H1 (cell line): ENCODE results near the gene ANKIB1. TPM values are rescaled to one million over a fixed set of nuclear protein-coding genes. Genes with fewer than 3 reads are reported as not detected.

ENCODE experiments used
- CTCF ChIA-PET: fragments of 300-600 bp; sonication (Branson Sonifier 250); formaldehyde crosslinking; loops from one replicate; lab custom pipeline; 2021; ENCODE audit not compliant: partially characterized antibody; lab: Charles Lee
- POLR2A ChIA-PET: fragments of 300-600 bp; sonication (Branson Sonifier 250); formaldehyde crosslinking; loops from one replicate; lab custom pipeline; 2021; ENCODE audit warnings: inconsistent platforms; ENCODE audit not compliant: partially characterized antibody; lab: Charles Lee
- DNase-seq, 2 experiments: peaks; one replicate each; pipeline versions ENCODE4 v3.0.0 to v3.0.0-alpha.2; 2010 to 2022; ENCODE audit warnings: low spot score in 2 of 2, low read depth in 1 of 2, mixed read lengths in 1 of 2
- FAIRE-seq: peaks from 2 replicates; lab custom pipeline; 2011; peaks lifted over from hg19 to GRCh38; lab: Jason Lieb, UNC
- H2AFZ ChIP-seq: 2 replicates; pipeline ENCODE4 v1.8.1; 2012; ENCODE audit warnings: low read length, inconsistent platforms
- H2AK5ac ChIP-seq: 2 replicates; pipeline ENCODE4 v1.6.1; 2013; ENCODE audit warnings: low read depth, low read length
- H2BK120ac ChIP-seq: replicated peaks from 2 replicates; pipeline ENCODE3; 2013; ENCODE audit warnings: low read depth, low read length, inconsistent platforms
- H2BK12ac ChIP-seq: 2 replicates; pipeline ENCODE4 v1.6.1; 2013; ENCODE audit warnings: low read depth, low read length
- H2BK15ac ChIP-seq: 2 replicates; pipeline ENCODE4 v1.6.1; 2013; ENCODE audit warnings: low read length
- H2BK20ac ChIP-seq: 2 replicates; pipeline ENCODE4 v1.6.1; 2013; ENCODE audit warnings: low read length
- H2BK5ac ChIP-seq: 2 replicates; pipeline ENCODE4 v1.6.1; 2013; ENCODE audit warnings: low read depth, low read length
- H3K14ac ChIP-seq: 2 replicates; pipeline ENCODE4 v1.6.1; 2013; ENCODE audit warnings: inconsistent platforms; ENCODE audit not compliant: insufficient read length
- H3K18ac ChIP-seq: 2 replicates; pipeline ENCODE4 v1.6.1; 2013; ENCODE audit warnings: low read length; ENCODE audit errors: extremely low read depth
- H3K23ac ChIP-seq: 2 replicates; pipeline ENCODE4 v1.6.1; 2013; ENCODE audit warnings: inconsistent platforms; ENCODE audit not compliant: insufficient read length
- H3K23me2 ChIP-seq: 2 replicates; pipeline ENCODE4 v1.6.1; 2013; ENCODE audit warnings: low read depth, low read length
- H3K27ac ChIP-seq: 2 replicates; pipeline ENCODE4 v1.6.1; 2011; ENCODE audit warnings: low read depth, low read length, inconsistent platforms
- H3K27me3 ChIP-seq, 4 experiments: replicated peaks in 1 of 4; 1 replicate in 1 of 4; 2 replicates in 3 of 4; pipeline versions ENCODE4 v1.6.1 to v1.8.1; 2011 to 2013; ENCODE audit warnings: low read length in 3 of 4, mild to moderate bottlenecking in 3 of 4, inconsistent platforms in 2 of 4, mixed read lengths in 2 of 4, moderate library complexity in 1 of 4; ENCODE audit not compliant: control insufficient read depth in 3 of 4, insufficient read depth in 3 of 4; ENCODE audit errors: extremely low read depth in 1 of 4
- H3K36me3 ChIP-seq, 4 experiments: 2 replicates each; pipeline versions ENCODE4 v1.6.1 to v1.8.1; 2011 to 2013; ENCODE audit warnings: mild to moderate bottlenecking in 4 of 4, low read length in 3 of 4, moderate library complexity in 2 of 4, control low read depth in 1 of 4, inconsistent platforms in 1 of 4; ENCODE audit not compliant: insufficient read depth in 4 of 4, control insufficient read depth in 2 of 4
- H3K4ac ChIP-seq: replicated peaks from 2 replicates; pipeline ENCODE3; 2013; ENCODE audit warnings: low read length, low read depth, mixed read lengths, inconsistent platforms; ENCODE audit not compliant: insufficient read length
- H3K4me1 ChIP-seq, 4 experiments: replicated peaks in 1 of 4; 1 replicate in 1 of 4; 2 replicates in 3 of 4; pipeline versions ENCODE4 v1.6.1 to v1.8.1; 2011 to 2013; ENCODE audit warnings: low read length in 3 of 4, inconsistent platforms in 2 of 4, mixed read lengths in 1 of 4; ENCODE audit not compliant: insufficient read depth in 4 of 4, control insufficient read depth in 3 of 4
- H3K4me2 ChIP-seq, 2 experiments: 2 replicates each; pipeline versions ENCODE4 v1.6.1 to v1.8.1; 2011 to 2013; ENCODE audit warnings: low read depth in 2 of 2, low read length in 2 of 2, control low read depth in 1 of 2, inconsistent platforms in 1 of 2, mild to moderate bottlenecking in 1 of 2; ENCODE audit not compliant: insufficient read depth in 1 of 2
- H3K4me3 ChIP-seq, 4 experiments: fragments of 200-600, 300-600 bp in 1 of 4; sonication (generic), shearing (Covaris generic), sonication (Bioruptor Twin) in 1 of 4; 2 replicates each; pipeline versions ENCODE4 v1.5.1 to v1.8.1; 2011 to 2016; ENCODE audit warnings: low read length in 4 of 4, low read depth in 3 of 4, control low read depth in 2 of 4, inconsistent platforms in 2 of 4, mild to moderate bottlenecking in 2 of 4, mixed read lengths in 1 of 4, moderate library complexity in 1 of 4; ENCODE audit not compliant: insufficient read depth in 2 of 4; ENCODE audit errors: extremely low read depth in 1 of 4
- H3K56ac ChIP-seq: replicated peaks from 2 replicates; pipeline ENCODE3; 2013; ENCODE audit warnings: low read depth, mild to moderate bottlenecking, mixed read lengths, low read length, inconsistent platforms; ENCODE audit not compliant: insufficient read length
- H3K79me1 ChIP-seq: 2 replicates; pipeline ENCODE4 v1.6.1; 2013; ENCODE audit warnings: low read depth, low read length, control low read depth
- H3K79me2 ChIP-seq, 2 experiments: 2 replicates each; pipeline versions ENCODE4 v1.6.1 to v1.8.1; 2012 to 2013; ENCODE audit warnings: low read length in 2 of 2, mild to moderate bottlenecking in 2 of 2, inconsistent platforms in 1 of 2; ENCODE audit not compliant: insufficient read depth in 2 of 2, control insufficient read depth in 1 of 2
- H3K9ac ChIP-seq, 4 experiments: replicated peaks in 1 of 4; 1 replicate in 1 of 4; 2 replicates in 3 of 4; pipeline versions ENCODE4 v1.6.1 to v1.8.1; 2011 to 2013; ENCODE audit warnings: low read depth in 3 of 4, low read length in 3 of 4, control low read depth in 2 of 4, mild to moderate bottlenecking in 2 of 4, moderate library complexity in 2 of 4, inconsistent platforms in 1 of 4; ENCODE audit errors: extremely low read depth in 1 of 4
- H3K9me3 ChIP-seq, 2 experiments: 2 replicates each; pipeline versions ENCODE4 v1.6.1 to v1.8.1; 2012 to 2013; ENCODE audit warnings: mild to moderate bottlenecking in 2 of 2, moderate library complexity in 2 of 2, control low read depth in 1 of 2, inconsistent platforms in 1 of 2, low read depth in 1 of 2, low read length in 1 of 2, mixed read lengths in 1 of 2; ENCODE audit not compliant: insufficient read depth in 2 of 2
- H4K20me1 ChIP-seq, 2 experiments: replicated peaks in 1 of 2; 2 replicates each; pipeline versions ENCODE3 to v1.8.1; 2011 to 2013; ENCODE audit warnings: inconsistent platforms in 2 of 2, low read length in 2 of 2, mild to moderate bottlenecking in 1 of 2; ENCODE audit not compliant: insufficient read depth in 2 of 2, control insufficient read depth in 1 of 2
- H4K5ac ChIP-seq: 2 replicates; pipeline ENCODE4 v1.6.1; 2013; ENCODE audit warnings: low read length, low read depth, mixed read lengths, inconsistent platforms; ENCODE audit not compliant: insufficient read length
- H4K8ac ChIP-seq: 2 replicates; pipeline ENCODE4 v1.8.0; 2013; ENCODE audit warnings: mild to moderate bottlenecking, moderate library complexity, low read length, inconsistent platforms; ENCODE audit not compliant: insufficient read depth; ENCODE audit errors: extremely low read depth
- H4K91ac ChIP-seq: replicated peaks from 2 replicates; pipeline ENCODE3; 2013; ENCODE audit warnings: low read length, mixed read lengths, inconsistent platforms; ENCODE audit not compliant: insufficient read length
- ASH2L ChIP-seq: fragments of 200-600, 300-600 bp; sonication (generic); IDR thresholded peaks from one replicate; pipeline ENCODE4 v1.7.1; 2017; ENCODE audit warnings: low read length
- BRCA1 ChIP-seq: IDR thresholded peaks from 2 replicates; pipeline ENCODE4 v1.6.1; 2012; ENCODE audit warnings: low read depth, low read length, improper control_type of control experiment
- CHD1 ChIP-seq: IDR thresholded peaks from 2 replicates; pipeline ENCODE4 v1.6.1; 2012; ENCODE audit warnings: low read depth, low read length, improper control_type of control experiment
- CTBP2 ChIP-seq: IDR thresholded peaks from 2 replicates; pipeline ENCODE4 v1.7.0; 2011; ENCODE audit warnings: borderline replicate concordance, mild to moderate bottlenecking, moderate library complexity, mixed read lengths, low read length; ENCODE audit not compliant: insufficient read depth, insufficient read length
- EP300 ChIP-seq, 2 experiments: IDR thresholded peaks; 1 replicate in 1 of 2; 2 replicates in 1 of 2; pipeline ENCODE4 v1.6.1; 2011 to 2012; ENCODE audit warnings: low read depth in 2 of 2, low read length in 2 of 2, mild to moderate bottlenecking in 2 of 2, borderline replicate concordance in 1 of 2, inconsistent platforms in 1 of 2, moderate library complexity in 1 of 2
- EZH2 ChIP-seq: fragments of 200-600 bp; sonication (generic); IDR thresholded peaks from 2 replicates; pipeline ENCODE4 v1.7.1; 2012; ENCODE audit warnings: low read depth, mild to moderate bottlenecking, moderate library complexity, low read length, inconsistent platforms; ENCODE audit not compliant: severe bottlenecking
- FOSL1 ChIP-seq: IDR thresholded peaks from 2 replicates; pipeline ENCODE4 v1.6.1; 2011; ENCODE audit warnings: mild to moderate bottlenecking, low read depth, low read length, moderate library complexity; ENCODE audit not compliant: insufficient read depth
- GABPA ChIP-seq: IDR thresholded peaks from 2 replicates; pipeline ENCODE4 v1.6.1; 2011; ENCODE audit warnings: mild to moderate bottlenecking, low read length, moderate library complexity, borderline replicate concordance; ENCODE audit not compliant: insufficient read depth
- HDAC6 ChIP-seq: IDR thresholded peaks from one replicate; pipeline ENCODE4 v1.7.1; 2012; ENCODE audit warnings: low read depth, mild to moderate bottlenecking, inconsistent platforms, low read length, moderate library complexity
- JUN ChIP-seq: IDR thresholded peaks from 2 replicates; pipeline ENCODE4 v1.6.1; 2011; ENCODE audit warnings: low read depth, mild to moderate bottlenecking, improper control_type of control experiment, low read length
- KDM4A ChIP-seq: IDR thresholded peaks from one replicate; pipeline ENCODE4 v1.7.1; 2012; ENCODE audit warnings: low read depth, mild to moderate bottlenecking, moderate library complexity, low read length, inconsistent platforms; ENCODE audit not compliant: severe bottlenecking
- KDM5A ChIP-seq: fragments of 200-600 bp; IDR thresholded peaks from 2 replicates; pipeline ENCODE4 v1.7.1; 2012; ENCODE audit warnings: mild to moderate bottlenecking, low read length, inconsistent platforms, mixed read lengths
- SP4 ChIP-seq: IDR thresholded peaks from 2 replicates; pipeline ENCODE4 v1.6.1; 2012; ENCODE audit warnings: low read length, inconsistent platforms
- SRF ChIP-seq: IDR thresholded peaks from 2 replicates; pipeline ENCODE4 v1.6.1; 2011; ENCODE audit warnings: mild to moderate bottlenecking, low read depth, low read length, moderate library complexity
- polyA plus RNA-seq, 7 experiments: library from polyadenylated mRNA; depleted of rRNA in 3 of 7; stranded (reverse) in 5 of 7; unstranded in 2 of 7; fragments of >200 nt in 5 of 7; fragments of 200-250 nt in 2 of 7; gene quantifications; 1 replicate in 5 of 7; 2 replicates in 1 of 7; 4 replicates in 1 of 7; pipeline versions ENCODE4 v1.2.1 to v1.2.3, GENCODE V29; 2011 to 2013; ENCODE audit warnings: missing spikeins in 2 of 7, mixed read lengths in 2 of 7
- total RNA-seq: library from RNA; stranded (reverse); fragmentation: NEBNext Ultra II Directional; extraction: Animal tissue kit (Norgen Biotek cat#: 25700); gene quantifications from 2 replicates; pipeline ENCODE4 v1.2.1, GENCODE V29; 2021

The ANKIB1 gene
- total and polyA plus RNA-seq, 2 of the 8 experiments (the other 6 are each of a cell fraction or from before 2014, with no cell fraction given) = 19.2 to 43.0 TPM

GRCh38 chr7:92352009-92352408 is 106.2 kb downstream of the ANKIB1 start:
- no peak overlapping the region for H4K91ac ChIP-seq
- H3K18ac ChIP-seq = no peak overlapping the region
- FAIRE-seq (no peak), DNase-seq (no peak)
- no peak overlapping the region for H2BK15ac ChIP-seq
- no peak overlapping the region for H3K23ac ChIP-seq
- H2AK5ac ChIP-seq = no peak overlapping the region
- H3K4me1 ChIP-seq = no peaks in the 10 kb centered on the region
- H3K4me2 ChIP-seq = no peak overlapping the region
- TF ChIP-seq CHD1 (no peak), GABPA (no peak), EZH2 (no peak), BRCA1 (no peak), FOSL1 (no peak), HDAC6 (no peak), KDM4A (no peak), ASH2L (no peak), CTBP2 (no peak), KDM5A (no peak), EP300 (IDR thresholded peaks at IDR 0.05; ENCODE audit: borderline replicate concordance in 1 of 2, low read depth in 2 of 2, low read length in 2 of 2) (no peak), JUN (no peak), SRF (no peak), SP4 (no peak)
- no peak overlapping the region for H2BK5ac ChIP-seq
- H3K4me3 ChIP-seq = no peak overlapping the region
- no peaks in the 10 kb centered on the region for H3K23me2 ChIP-seq
- no peaks in the 10 kb centered on the region for H3K79me1 ChIP-seq
- no peak overlapping the region for H2BK12ac ChIP-seq
- no peaks in the 10 kb centered on the region for H3K9me3 ChIP-seq
- no peak overlapping the region for H3K56ac ChIP-seq
- H2BK120ac ChIP-seq = no peak overlapping the region
- ChIA-PET POLR2A (no interaction called here), CTCF (interaction anchor here (0.6 to 1.7 kb wide), 2 partner anchors 42 to 95 kb away, joined by 3 to 5 read pairs; partner anchors contain the start of gene GATAD1)
- H4K8ac ChIP-seq = no peak overlapping the region
- H3K27me3 ChIP-seq = no peaks in the 10 kb centered on the region
- no peak overlapping the region for H2BK20ac ChIP-seq
- no peak overlapping the region for H3K9ac ChIP-seq
- H4K20me1 ChIP-seq = no peaks in the 10 kb centered on the region
- H3K79me2 ChIP-seq = no peaks in the 10 kb centered on the region
- no peak overlapping the region for H2AFZ ChIP-seq
- no peak overlapping the region for H3K27ac ChIP-seq
- H3K14ac ChIP-seq = no peak overlapping the region
- H3K4ac ChIP-seq = no peak overlapping the region
- no peak overlapping the region for H4K5ac ChIP-seq
- H3K36me3 ChIP-seq = peaks cover 0 to 21% (median 1%) of the 10 kb centered on the region in 4 experiments; a peak in 4 of 8 replicates
